SK-N-SH (cell line): Measurements from ENCODE around the gene DUSP5.

Experiments used
- ELF1 ChIP-seq: IDR thresholded peaks from 2 replicates; pipeline ENCODE4 v1.4.0; 2012
- EP300 ChIP-seq, 2 experiments: IDR thresholded peaks; 2 replicates each; pipeline versions ENCODE4 v1.4.0 to v1.6.1; 2012; ENCODE audit warnings: borderline replicate concordance in 1 of 2, low read depth in 1 of 2, low read length in 1 of 2
- EZH2phosphoT487 ChIP-seq: fragments of 200-600 bp; sonication (generic); IDR thresholded peaks from 2 replicates; pipeline ENCODE4 v1.6.1; 2017; ENCODE audit warnings: low read depth, mixed run types, mild to moderate bottlenecking, antibody characterized with exemption, moderate library complexity, borderline replicate concordance
- MAX ChIP-seq: IDR thresholded peaks from 2 replicates; pipeline ENCODE4 v1.4.0; 2012; ENCODE audit warnings: low read depth
- MXI1 ChIP-seq: IDR thresholded peaks from 2 replicates; pipeline ENCODE4 v1.6.1; 2012; ENCODE audit warnings: mild to moderate bottlenecking, low read depth, low read length, improper control_type of control experiment
- NFIC ChIP-seq: IDR thresholded peaks from 2 replicates; pipeline ENCODE4 v1.4.0; 2012; ENCODE audit warnings: borderline replicate concordance
- POLR2AphosphoS5 ChIP-seq: IDR thresholded peaks from 2 replicates; pipeline ENCODE4 v1.6.1; 2012; ENCODE audit warnings: low read depth, low read length
- RCOR1 ChIP-seq: fragments of 150-350 bp; IDR thresholded peaks from 2 replicates; pipeline ENCODE4 v1.6.1; 2017; ENCODE audit warnings: antibody characterized with exemption, low read length
- RFX5 ChIP-seq: IDR thresholded peaks from 2 replicates; pipeline ENCODE4 v1.6.1; 2012; ENCODE audit warnings: mild to moderate bottlenecking, improper control_type of control experiment, low read length
- ZBTB33 ChIP-seq: IDR thresholded peaks from 2 replicates; pipeline ENCODE4 v1.4.0; 2012; ENCODE audit warnings: low read depth, borderline replicate concordance
- TF ChIP-seq, protein P1 (sequence below): fragments of 200-600 bp; sonication (generic); IDR thresholded peaks from 2 replicates; pipeline ENCODE4 v1.6.1; 2017; ENCODE audit warnings: antibody characterized with exemption, mild to moderate bottlenecking, moderate library complexity
- TF ChIP-seq, protein P2 (sequence below): fragments of 150-350 bp; IDR thresholded peaks from 2 replicates; pipeline ENCODE4 v1.6.1; 2017; ENCODE audit warnings: antibody characterized with exemption, low read length, low read depth, borderline replicate concordance

DNA sequence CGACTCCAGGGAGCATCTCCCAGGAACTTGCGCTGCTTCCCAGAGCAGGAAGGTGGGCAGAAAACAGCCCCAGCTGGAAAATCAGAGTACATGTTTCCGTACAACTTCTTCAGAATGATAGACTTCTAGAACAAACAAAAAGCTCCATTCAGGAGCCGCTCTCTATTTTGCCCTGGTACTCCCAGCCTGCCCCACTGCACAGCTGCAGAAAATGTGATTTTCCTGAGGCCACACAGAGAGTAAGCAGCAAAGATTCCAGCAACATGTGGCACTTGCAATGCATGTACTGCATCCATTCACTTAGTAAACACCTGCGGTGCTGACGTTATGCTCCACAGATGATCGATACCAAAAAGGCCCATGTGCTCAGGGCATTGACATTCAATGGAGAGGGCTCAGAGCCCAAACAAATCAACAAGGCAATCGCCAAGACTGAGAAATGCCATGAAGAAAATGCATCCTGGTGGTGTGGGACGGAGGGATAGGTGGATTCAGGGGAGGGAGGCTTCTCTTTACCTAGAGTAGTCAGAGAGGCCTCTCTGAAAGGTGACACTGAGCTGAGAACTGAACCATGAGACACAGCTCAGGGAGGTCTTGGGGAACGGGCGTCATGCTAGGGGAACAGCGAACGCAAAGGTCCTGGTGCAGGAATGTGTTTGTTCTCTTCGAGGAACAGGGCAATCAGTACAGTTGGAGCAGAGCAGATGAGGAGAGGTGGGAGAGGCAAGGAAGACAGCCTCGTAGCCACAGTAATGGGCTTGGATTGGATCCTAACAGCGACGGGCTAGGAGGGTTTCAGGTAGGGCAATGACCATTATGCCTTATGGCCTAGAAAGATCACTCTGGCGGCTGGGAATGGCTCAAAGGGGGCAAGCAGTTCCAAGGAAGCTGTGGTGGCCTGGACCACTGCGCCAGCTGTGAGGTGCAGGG lies 35.3 kb upstream of the DUSP5 start:
- TF ChIP-seq, protein P1, sequence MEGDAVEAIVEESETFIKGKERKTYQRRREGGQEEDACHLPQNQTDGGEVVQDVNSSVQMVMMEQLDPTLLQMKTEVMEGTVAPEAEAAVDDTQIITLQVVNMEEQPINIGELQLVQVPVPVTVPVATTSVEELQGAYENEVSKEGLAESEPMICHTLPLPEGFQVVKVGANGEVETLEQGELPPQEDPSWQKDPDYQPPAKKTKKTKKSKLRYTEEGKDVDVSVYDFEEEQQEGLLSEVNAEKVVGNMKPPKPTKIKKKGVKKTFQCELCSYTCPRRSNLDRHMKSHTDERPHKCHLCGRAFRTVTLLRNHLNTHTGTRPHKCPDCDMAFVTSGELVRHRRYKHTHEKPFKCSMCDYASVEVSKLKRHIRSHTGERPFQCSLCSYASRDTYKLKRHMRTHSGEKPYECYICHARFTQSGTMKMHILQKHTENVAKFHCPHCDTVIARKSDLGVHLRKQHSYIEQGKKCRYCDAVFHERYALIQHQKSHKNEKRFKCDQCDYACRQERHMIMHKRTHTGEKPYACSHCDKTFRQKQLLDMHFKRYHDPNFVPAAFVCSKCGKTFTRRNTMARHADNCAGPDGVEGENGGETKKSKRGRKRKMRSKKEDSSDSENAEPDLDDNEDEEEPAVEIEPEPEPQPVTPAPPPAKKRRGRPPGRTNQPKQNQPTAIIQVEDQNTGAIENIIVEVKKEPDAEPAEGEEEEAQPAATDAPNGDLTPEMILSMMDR, result no peak
- TF ChIP-seq RFX5 (no peak), MAX (no peak), ELF1 (no peak), EP300 (IDR thresholded peaks at IDR 0.05; ENCODE audit: borderline replicate concordance in 1 of 2, low read depth in 1 of 2, low read length in 1 of 2) (no peak), POLR2AphosphoS5 (no peak), MXI1 (no peak), ZBTB33 (no peak), EZH2phosphoT487 (no peak), NFIC (no peak), RCOR1 (no peak)
- TF ChIP-seq, protein P2, sequence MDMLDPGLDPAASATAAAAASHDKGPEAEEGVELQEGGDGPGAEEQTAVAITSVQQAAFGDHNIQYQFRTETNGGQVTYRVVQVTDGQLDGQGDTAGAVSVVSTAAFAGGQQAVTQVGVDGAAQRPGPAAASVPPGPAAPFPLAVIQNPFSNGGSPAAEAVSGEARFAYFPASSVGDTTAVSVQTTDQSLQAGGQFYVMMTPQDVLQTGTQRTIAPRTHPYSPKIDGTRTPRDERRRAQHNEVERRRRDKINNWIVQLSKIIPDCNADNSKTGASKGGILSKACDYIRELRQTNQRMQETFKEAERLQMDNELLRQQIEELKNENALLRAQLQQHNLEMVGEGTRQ, result no peak
